Thyroid gland (tissue), 4 donors: Measurements from ENCODE around the gene ATRIP.

Source experiments
- CTCF ChIP-seq, 6 experiments: fragments of 200-600 bp in 3 of 6; fragments of 450-650 bp in 3 of 6; sonication (generic) in 3 of 6; IDR thresholded peaks; one replicate each; pipeline ENCODE4 v1.5.1; 2016 to 2019; ENCODE audit warnings: antibody characterized with exemption in 6 of 6, mild to moderate bottlenecking in 2 of 6, inconsistent platforms in 1 of 6, moderate library complexity in 1 of 6
- POLR2A ChIP-seq, 2 donors: fragments of 450-650 bp; IDR thresholded peaks; one replicate each; pipeline ENCODE4 v1.6.1; 2017; ENCODE audit warnings: antibody characterized with exemption in 2 of 2, mild to moderate bottlenecking in 2 of 2, moderate library complexity in 1 of 2

DNA sequence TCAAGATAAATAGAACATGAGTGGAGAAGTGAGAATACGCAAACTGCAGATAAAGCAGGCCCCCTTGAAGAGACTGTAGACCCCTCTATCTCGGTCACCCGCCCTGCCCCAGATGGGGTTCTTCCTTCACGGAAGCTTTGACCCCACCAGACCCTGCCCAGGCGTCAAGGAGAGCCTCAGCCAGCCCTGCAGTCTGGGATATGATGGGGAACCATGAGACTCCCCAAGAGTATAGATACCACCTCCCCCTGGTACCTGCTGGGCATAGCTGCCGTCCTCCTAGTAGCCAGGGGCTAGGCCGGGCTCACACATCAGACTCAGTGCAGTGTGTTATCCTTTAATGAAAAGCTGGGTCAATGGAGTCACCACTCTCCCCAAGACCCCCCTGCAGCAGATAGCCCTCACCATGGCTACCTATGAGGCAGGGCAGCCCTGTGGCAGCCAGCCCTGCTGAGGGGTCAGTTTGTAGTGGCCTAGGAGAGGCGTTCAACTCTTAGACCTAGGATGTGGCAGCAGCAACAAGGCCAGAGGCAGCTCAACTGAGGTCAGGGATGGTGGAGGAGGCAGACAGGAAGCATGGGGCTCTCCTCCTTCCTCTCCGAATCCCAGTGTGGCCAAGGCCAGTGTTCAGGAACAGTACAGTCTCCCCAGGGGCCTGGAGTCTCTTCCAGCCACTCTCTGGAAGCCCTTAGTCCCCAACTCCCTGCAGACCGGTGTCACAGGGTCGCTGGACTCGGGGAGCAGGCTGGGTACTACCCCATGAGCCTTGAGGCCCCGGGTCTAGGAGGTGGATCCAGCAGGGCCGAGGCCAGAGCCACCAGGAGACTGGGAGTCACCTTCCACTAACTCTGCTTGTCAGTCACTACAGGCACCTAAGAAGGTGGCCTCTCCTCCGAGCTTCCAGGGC, 42.8 kb upstream of the ATRIP start:
- TF ChIP-seq CTCF (IDR thresholded peaks at IDR 0.05), result no peak
- no peak for TF ChIP-seq POLR2A (IDR thresholded peaks at IDR 0.05)
